MCF 10A (cell line): ENCODE data around the gene CAPS. TPM values are rescaled to one million over a fixed set of nuclear protein-coding genes. Genes with fewer than 3 reads are reported as not detected.
A peak's percentile ranks its signal among the peaks of the same experiment; 100 is the strongest.

Experiments used
- BruUV-seq: library from RNA; stranded (reverse); fragments of 400-500 nt; replicated peaks from 2 replicates; lab custom pipeline; 2021; lab: Mats Ljungman, UMichigan
- CTCF ChIA-PET: fragments of 300-600 bp; sonication (Branson Sonifier 250); formaldehyde crosslinking; extraction: SDS; loops from one replicate; lab custom pipeline; 2021; ENCODE audit warnings: antibody characterized with exemption, inconsistent platforms; lab: Yijun Ruan, JAX
- POLR2A ChIA-PET: fragments of 300-600, 350-650 bp; sonication (Branson Sonifier 250); formaldehyde crosslinking; extraction: SDS; loops from one replicate; lab custom pipeline; 2020; ENCODE audit warnings: antibody characterized with exemption, inconsistent platforms; lab: Yijun Ruan, JAX
- DNase-seq: peaks from one replicate; pipeline ENCODE4 v3.0.0-alpha.2; 2018; ENCODE audit not compliant: unreplicated experiment
- H3K27ac Mint-ChIP-seq: one replicate; pipeline ENCODE4 v1.8.0; 2022; ENCODE audit warnings: mild to moderate bottlenecking, low read depth, mixed read lengths; ENCODE audit not compliant: unreplicated experiment
- H3K27me3 Mint-ChIP-seq: one replicate; pipeline ENCODE4 v1.8.0; 2022; ENCODE audit warnings: mixed read lengths; ENCODE audit not compliant: insufficient read depth, unreplicated experiment
- H3K36me3 Mint-ChIP-seq: one replicate; pipeline ENCODE4 v1.8.0; 2022; ENCODE audit warnings: mild to moderate bottlenecking, moderate library complexity, mixed read lengths; ENCODE audit not compliant: insufficient read depth, unreplicated experiment
- H3K4me1 Mint-ChIP-seq: one replicate; pipeline ENCODE4 v1.8.0; 2022; ENCODE audit warnings: mixed read lengths; ENCODE audit not compliant: insufficient read depth, unreplicated experiment
- H3K4me3 Mint-ChIP-seq: one replicate; pipeline ENCODE4 v1.8.0; 2022; ENCODE audit warnings: mild to moderate bottlenecking, moderate library complexity, mixed read lengths; ENCODE audit not compliant: unreplicated experiment
- H3K9me3 Mint-ChIP-seq: one replicate; pipeline ENCODE4 v1.8.0; 2022; ENCODE audit warnings: mixed read lengths; ENCODE audit not compliant: unreplicated experiment
- CTCF ChIP-seq: fragments of 200-600 bp; IDR thresholded peaks from one replicate; pipeline ENCODE4 v1.8.0; 2022; ENCODE audit warnings: antibody characterized with exemption, mild to moderate bottlenecking; ENCODE audit not compliant: unreplicated experiment
- intact Hi-C: fragments of 100-400 bp; cut with micrococcal nuclease; formaldehyde crosslinking; loops from 2 replicates; pipeline ENCODE4 v1.14.1; 2022
- total RNA-seq: library from RNA; stranded (reverse); gene quantifications from 2 replicates; pipeline ENCODE4 v1.2.3, GENCODE V29; 2022

CAPS gene
- total RNA-seq, 1 experiment from 2014 or later = 7.3 TPM

GRCh38 chr19:5877427-5877826, 36.6 kb upstream of the CAPS start:
- CTCF ChIA-PET = interaction anchor here (0.5 kb wide), 1 partner anchor 74 kb away, joined by 3 read pairs; no protein-coding TSS in a partner anchor
- no peak for DNase-seq
- BruUV-seq = no TSS peak
- no peaks in the 10 kb centered on the region for H3K27me3 Mint-ChIP-seq
- H3K9me3 Mint-ChIP-seq = no peaks in the 10 kb centered on the region
- H3K27ac Mint-ChIP-seq = no peak overlapping the region
- intact Hi-C loops = no loop called here
- H3K36me3 Mint-ChIP-seq = no peaks in the 10 kb centered on the region
- TF ChIP-seq CTCF = no peak
- POLR2A ChIA-PET = no interaction called here
- H3K4me1 Mint-ChIP-seq = no peaks in the 10 kb centered on the region
- no peak overlapping the region for H3K4me3 Mint-ChIP-seq

GRCh38 chr19:5877882-5878281, 36.2 kb upstream of the CAPS start:
- Mint-ChIP-seq H3K4me1 (no peaks in the 10 kb centered on the region), H3K36me3 (no peaks in the 10 kb centered on the region), H3K4me3 (no peak overlapping the region), H3K27ac (no peak overlapping the region), H3K27me3 (no peaks in the 10 kb centered on the region), H3K9me3 (no peaks in the 10 kb centered on the region)
- POLR2A ChIA-PET = no interaction called here
- BruUV-seq = no TSS peak
- intact Hi-C loops = no loop called here
- DNase-seq = no peak
- TF ChIP-seq CTCF = no peak
- CTCF ChIA-PET = interaction anchor here (0.5 kb wide), 1 partner anchor 74 kb away, joined by 3 read pairs; no protein-coding TSS in a partner anchor

- BruUV-seq = no TSS peak
- ChIA-PET POLR2A (interaction anchor here (1.0 kb wide), 1 partner anchor 23 kb away, joined by 4 read pairs; no protein-coding TSS in a partner anchor), CTCF (interaction anchor here (0.6 to 0.7 kb wide), 2 partner anchors 407 to 1254 kb away, joined by 3 read pairs; no protein-coding TSS in a partner anchor)
- no peak overlapping the region for H3K4me3 Mint-ChIP-seq
- no peak for TF ChIP-seq CTCF
- no peaks in the 10 kb centered on the region for H3K4me1 Mint-ChIP-seq
- no peaks in the 10 kb centered on the region for H3K9me3 Mint-ChIP-seq
- no peaks in the 10 kb centered on the region for H3K36me3 Mint-ChIP-seq
- DNase-seq = no peak
- no peaks in the 10 kb centered on the region for H3K27me3 Mint-ChIP-seq
- intact Hi-C loops = no loop called here
- H3K27ac Mint-ChIP-seq = no peak overlapping the region
Measured at GRCh38 chr19:5880196-5880595, 33.9 kb upstream of the CAPS start.

GRCh38 chr19:5880604-5881078, 33.4 kb upstream of the CAPS start:
- POLR2A ChIA-PET = interaction anchor here (1.0 kb wide), 1 partner anchor 22 kb away, joined by 4 read pairs; no protein-coding TSS in a partner anchor

More at GRCh38 chr19:5880604-5881078, 33.4 kb upstream of the CAPS start:
- peak; percentile 51 for DNase-seq
- TF ChIP-seq CTCF = no peak
- no peaks in the 10 kb centered on the region for H3K4me1 Mint-ChIP-seq
- CTCF ChIA-PET = interaction anchor here (0.6 kb wide), 1 partner anchor 1255 kb away, joined by 3 read pairs; no protein-coding TSS in a partner anchor
- H3K27me3 Mint-ChIP-seq = no peaks in the 10 kb centered on the region
- no peak overlapping the region for H3K27ac Mint-ChIP-seq
- intact Hi-C loops = no loop called here
- H3K4me3 Mint-ChIP-seq = no peak overlapping the region
- H3K36me3 Mint-ChIP-seq = no peaks in the 10 kb centered on the region
- no peaks in the 10 kb centered on the region for H3K9me3 Mint-ChIP-seq
- no TSS peak for BruUV-seq
